Fibroblast of lung (primary cell): ENCODE data around the gene INHBB. TPM values are rescaled to one million over a fixed set of nuclear protein-coding genes. Genes with fewer than 3 reads are reported as not detected.

Experiments
- DNase-seq, 2 donors: peaks; one replicate each; pipeline versions ENCODE4 v3.0.0 to v3.0.0-alpha.2; 2010; ENCODE audit warnings: low read depth in 2 of 2
- H2AFZ ChIP-seq: 2 replicates; pipeline ENCODE4 v1.5.1; 2012; ENCODE audit warnings: low read length, control low read depth, inconsistent platforms
- H3K27ac ChIP-seq: 2 replicates; pipeline ENCODE4 v1.5.1; 2011; ENCODE audit warnings: low read length, control low read depth; ENCODE audit not compliant: insufficient read depth
- H3K27me3 ChIP-seq: 2 replicates; pipeline ENCODE4 v1.5.1; 2011; ENCODE audit warnings: mild to moderate bottlenecking, low read length; ENCODE audit not compliant: control insufficient read depth, insufficient read depth
- H3K36me3 ChIP-seq: 2 replicates; pipeline ENCODE4 v1.5.1; 2011; ENCODE audit warnings: low read length; ENCODE audit not compliant: control insufficient read depth, insufficient read depth
- H3K4me1 ChIP-seq: 2 replicates; pipeline ENCODE4 v1.5.1; 2011; ENCODE audit warnings: low read length; ENCODE audit not compliant: control insufficient read depth, insufficient read depth; ENCODE audit errors: extremely low read depth
- H3K4me2 ChIP-seq: 2 replicates; pipeline ENCODE4 v1.5.1; 2011; ENCODE audit warnings: low read length, control low read depth; ENCODE audit not compliant: insufficient read depth; ENCODE audit errors: extremely low read depth
- H3K4me3 ChIP-seq, 4 experiments: fragments of 200-600 bp in 1 of 4; sonication (generic) in 1 of 4; replicated peaks in 1 of 4; 2 replicates each; pipeline ENCODE4 v1.5.1; 2011 to 2016; ENCODE audit warnings: low read length in 4 of 4, low read depth in 3 of 4, mild to moderate bottlenecking in 3 of 4, control low read depth in 2 of 4, inconsistent platforms in 1 of 4, mixed read lengths in 1 of 4; ENCODE audit not compliant: insufficient read depth in 1 of 4; ENCODE audit errors: control extremely low read depth in 1 of 4
- H3K79me2 ChIP-seq: 2 replicates; pipeline ENCODE4 v1.5.1; 2012; ENCODE audit warnings: mild to moderate bottlenecking, low read length, inconsistent platforms; ENCODE audit not compliant: control insufficient read depth, insufficient read depth
- H3K9ac ChIP-seq: 2 replicates; pipeline ENCODE4 v1.5.1; 2011; ENCODE audit warnings: mild to moderate bottlenecking, low read length, control low read depth; ENCODE audit not compliant: insufficient read depth
- H3K9me3 ChIP-seq: 2 replicates; pipeline ENCODE4 v1.5.1; 2012; ENCODE audit warnings: low read depth, low read length; ENCODE audit not compliant: control insufficient read depth, insufficient read depth
- H4K20me1 ChIP-seq: 2 replicates; pipeline ENCODE4 v1.5.1; 2011; ENCODE audit warnings: low read length; ENCODE audit not compliant: control insufficient read depth, insufficient read depth; ENCODE audit errors: extremely low read depth
- CTCF ChIP-seq, 2 donors: IDR thresholded peaks in 1 of 2; conservative IDR thresholded peaks in 1 of 2; 1 replicate in 1 of 2; 2 replicates in 1 of 2; pipeline ENCODE4 v1.5.1; 2011 to 2012; ENCODE audit warnings: low read length in 2 of 2, control low read depth in 1 of 2, inconsistent platforms in 1 of 2, low read depth in 1 of 2, mild to moderate bottlenecking in 1 of 2
- EZH2 ChIP-seq: IDR thresholded peaks from 2 replicates; pipeline ENCODE4 v1.5.1; 2012; ENCODE audit warnings: low read length, control low read depth, mild to moderate bottlenecking; ENCODE audit errors: missing control alignments
- polyA plus RNA-seq, 2 donors: library from polyadenylated mRNA; depleted of rRNA in 1 of 2; stranded (reverse) in 1 of 2; unstranded in 1 of 2; fragments of >200 nt; gene quantifications; 2 replicates each; pipeline ENCODE4 v1.2.1, GENCODE V29; 2011 to 2012; ENCODE audit warnings: missing spikeins in 1 of 2
- total RNA-seq: library from RNA; depleted of rRNA; stranded (reverse); fragments of >200 nt; gene quantifications from 2 replicates; pipeline ENCODE4 v1.2.1, GENCODE V29; 2014

The INHBB gene
- total and polyA plus RNA-seq, 2 donors (not counting 1 experiment from before 2014, with no cell fraction given) = 0.01 TPM; not detected in 1

- H2AFZ ChIP-seq = no peak overlapping the region
- H3K9me3 ChIP-seq = no peaks in the 10 kb centered on the region
- no peak for DNase-seq
- H3K36me3 ChIP-seq = no peaks in the 10 kb centered on the region
- H3K9ac ChIP-seq = no peak overlapping the region
- H3K4me3 ChIP-seq = no peak overlapping the region
- H3K79me2 ChIP-seq = no peaks in the 10 kb centered on the region
- H3K27me3 ChIP-seq = peaks cover 43% of the 10 kb centered on the region
- no peak overlapping the region for H3K27ac ChIP-seq
- H3K4me1 ChIP-seq = no peaks in the 10 kb centered on the region
- H4K20me1 ChIP-seq = no peaks in the 10 kb centered on the region
- TF ChIP-seq CTCF (conservative IDR thresholded peaks at IDR 0.05 in 1 of 2, IDR thresholded peaks at IDR 0.05 in 1 of 2; ENCODE audit: low read depth in 1 of 2, low read length in 2 of 2) (no peak), EZH2 (no peak)
- no peak overlapping the region for H3K4me2 ChIP-seq
Observed at GRCh38 chr2:120348737-120349439, 3.0 kb downstream of the INHBB start.

GRCh38 chr2:120349440-120349921 lies 3.5 kb downstream of the INHBB start:
- no peak for DNase-seq
- Histone ChIP-seq H3K27me3 (peaks cover 38% of the 10 kb centered on the region), H3K4me2 (no peak overlapping the region), H3K9ac (no peak overlapping the region), H3K4me3 (no peak overlapping the region), H2AFZ (no peak overlapping the region), H4K20me1 (no peaks in the 10 kb centered on the region), H3K36me3 (no peaks in the 10 kb centered on the region), H3K4me1 (no peaks in the 10 kb centered on the region), H3K79me2 (no peaks in the 10 kb centered on the region), H3K9me3 (no peaks in the 10 kb centered on the region), H3K27ac (no peak overlapping the region)
- TF ChIP-seq EZH2 (no peak), CTCF (conservative IDR thresholded peaks at IDR 0.05 in 1 of 2, IDR thresholded peaks at IDR 0.05 in 1 of 2; ENCODE audit: low read depth in 1 of 2, low read length in 2 of 2) (no peak)

- H3K9ac ChIP-seq = no peak overlapping the region
- H4K20me1 ChIP-seq = no peaks in the 10 kb centered on the region
- no peaks in the 10 kb centered on the region for H3K79me2 ChIP-seq
- no peak overlapping the region for H3K4me3 ChIP-seq
- H3K27ac ChIP-seq = no peak overlapping the region
- no peak for DNase-seq
- H3K36me3 ChIP-seq = no peaks in the 10 kb centered on the region
- H2AFZ ChIP-seq = no peak overlapping the region
- no peaks in the 10 kb centered on the region for H3K9me3 ChIP-seq
- H3K27me3 ChIP-seq = peaks cover 38% of the 10 kb centered on the region
- H3K4me2 ChIP-seq = no peak overlapping the region
- no peak for TF ChIP-seq EZH2
- no peak for TF ChIP-seq CTCF (conservative IDR thresholded peaks at IDR 0.05 in 1 of 2, IDR thresholded peaks at IDR 0.05 in 1 of 2; ENCODE audit: low read depth in 1 of 2, low read length in 2 of 2)
- H3K4me1 ChIP-seq = no peaks in the 10 kb centered on the region
Observed at GRCh38 chr2:120350080-120350479, 4.1 kb downstream of the INHBB start.
